ENCODE data around the gene SLC16A8. TPM values are rescaled to one million over a fixed set of nuclear protein-coding genes. Genes with fewer than 3 reads are reported as not detected.
A peak's percentile ranks its signal among the peaks of the same experiment; 100 is the strongest.

Gene SLC16A8, protein sequence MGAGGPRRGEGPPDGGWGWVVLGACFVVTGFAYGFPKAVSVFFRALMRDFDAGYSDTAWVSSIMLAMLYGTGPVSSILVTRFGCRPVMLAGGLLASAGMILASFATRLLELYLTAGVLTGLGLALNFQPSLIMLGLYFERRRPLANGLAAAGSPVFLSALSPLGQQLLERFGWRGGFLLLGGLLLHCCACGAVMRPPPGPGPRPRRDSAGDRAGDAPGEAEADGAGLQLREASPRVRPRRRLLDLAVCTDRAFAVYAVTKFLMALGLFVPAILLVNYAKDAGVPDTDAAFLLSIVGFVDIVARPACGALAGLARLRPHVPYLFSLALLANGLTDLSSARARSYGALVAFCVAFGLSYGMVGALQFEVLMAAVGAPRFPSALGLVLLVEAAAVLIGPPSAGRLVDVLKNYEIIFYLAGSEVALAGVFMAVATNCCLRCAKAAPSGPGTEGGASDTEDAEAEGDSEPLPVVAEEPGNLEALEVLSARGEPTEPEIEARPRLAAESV
- total RNA-seq (under 1 TPM; 0.38 to 0.45 TPM), polyA plus RNA-seq (ENCODE audit: insufficient read length in 6 of 6) (1 to 10 TPM in 5 of 6 donors, under 1 TPM in 1; 0.94 to 2.1 (median 1.5) TPM)
- long read RNA-seq, donor 1 = 0 reads
- long read RNA-seq, donor 2 = 0 reads
- long read RNA-seq, donor 3 = 0 reads
- long read RNA-seq, donor 4, partial matches to known transcripts = 1 of 1 reads
- long read RNA-seq, donor 4, other reads (novel, unspliced or antisense) = 0 of 1 reads
- long read RNA-seq, donor 5 = 0 reads
- long read RNA-seq, donor 6 = 0 reads
- long read RNA-seq, donor 7, partial matches to known transcripts = 0 of 1 reads
- long read RNA-seq, donor 7, other reads (novel, unspliced or antisense) = 0 of 1 reads
- long read RNA-seq, donor 8 = 0 reads
- long read RNA-seq, donor 9 = 0 reads
- long read RNA-seq, donor 10, partial matches to known transcripts = 1 of 1 reads
- long read RNA-seq, donor 10, other reads (novel, unspliced or antisense) = 0 of 1 reads
- long read RNA-seq, donor 11 = 0 reads
- long read RNA-seq, donor 12 = 0 reads

DNA sequence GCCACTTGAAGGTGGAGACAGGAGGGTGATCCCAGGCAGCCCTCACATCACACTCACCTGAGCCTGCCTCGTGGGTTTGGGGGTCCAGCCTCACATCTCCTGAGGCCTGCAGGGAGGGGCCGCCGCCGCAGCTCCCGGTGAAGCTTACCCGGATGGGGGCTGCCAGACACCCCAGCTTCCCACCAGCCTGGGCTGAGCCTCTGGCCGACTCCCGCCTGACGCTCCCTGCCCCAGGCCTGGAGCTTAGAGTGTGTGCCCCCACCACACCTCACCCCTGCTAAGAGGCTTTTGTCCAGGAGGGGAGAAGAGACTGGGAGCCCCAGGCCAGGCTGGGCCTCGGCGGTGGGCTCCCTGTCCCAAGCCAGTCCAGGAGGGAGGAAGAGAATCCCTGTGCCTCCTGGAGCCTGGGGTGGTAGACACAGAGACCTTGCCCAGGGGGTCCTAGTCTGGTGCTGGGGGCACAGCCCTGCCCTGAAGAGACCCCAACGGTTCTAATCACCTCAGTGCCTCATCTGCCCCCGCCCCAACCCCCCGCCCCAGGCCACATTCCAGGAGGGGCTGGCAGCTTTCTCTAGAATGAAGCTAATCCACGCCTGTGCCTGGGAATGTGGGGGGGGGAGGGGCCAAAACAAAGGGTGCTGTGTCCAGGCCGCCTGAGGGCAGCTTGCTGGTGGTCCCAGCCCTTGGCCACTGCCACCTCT is at the start of gene SLC16A8:
SLC16A8 (minus strand) TSS at position 254 of the 701 bp plus-strand sequence. CDS start 1,311 bp downstream, outside the sequence.
- TF ChIP-seq, protein P1, sequence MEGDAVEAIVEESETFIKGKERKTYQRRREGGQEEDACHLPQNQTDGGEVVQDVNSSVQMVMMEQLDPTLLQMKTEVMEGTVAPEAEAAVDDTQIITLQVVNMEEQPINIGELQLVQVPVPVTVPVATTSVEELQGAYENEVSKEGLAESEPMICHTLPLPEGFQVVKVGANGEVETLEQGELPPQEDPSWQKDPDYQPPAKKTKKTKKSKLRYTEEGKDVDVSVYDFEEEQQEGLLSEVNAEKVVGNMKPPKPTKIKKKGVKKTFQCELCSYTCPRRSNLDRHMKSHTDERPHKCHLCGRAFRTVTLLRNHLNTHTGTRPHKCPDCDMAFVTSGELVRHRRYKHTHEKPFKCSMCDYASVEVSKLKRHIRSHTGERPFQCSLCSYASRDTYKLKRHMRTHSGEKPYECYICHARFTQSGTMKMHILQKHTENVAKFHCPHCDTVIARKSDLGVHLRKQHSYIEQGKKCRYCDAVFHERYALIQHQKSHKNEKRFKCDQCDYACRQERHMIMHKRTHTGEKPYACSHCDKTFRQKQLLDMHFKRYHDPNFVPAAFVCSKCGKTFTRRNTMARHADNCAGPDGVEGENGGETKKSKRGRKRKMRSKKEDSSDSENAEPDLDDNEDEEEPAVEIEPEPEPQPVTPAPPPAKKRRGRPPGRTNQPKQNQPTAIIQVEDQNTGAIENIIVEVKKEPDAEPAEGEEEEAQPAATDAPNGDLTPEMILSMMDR (IDR thresholded peaks at IDR 0.05) = no peak
- DNase-seq (peak in 1 of 4 donors; percentile 61), ATAC-seq (no peak)
- no peaks in the 10 kb centered on the region for H3K9me3 ChIP-seq
- H3K27me3 ChIP-seq = peaks cover 28 to 58% of the 10 kb centered on the region in 2 donors
- H3K27ac ChIP-seq = no peak within 1 kb of the TSS
- H3K4me3 ChIP-seq = no peak within 1 kb of the TSS
- no peaks in the 10 kb centered on the region for H3K36me3 ChIP-seq
- intact Hi-C loops (cut with DNase I) = no loop called here
- H3K4me1 ChIP-seq = peaks cover 15 to 32% of the 10 kb centered on the region in 2 donors

DNA sequence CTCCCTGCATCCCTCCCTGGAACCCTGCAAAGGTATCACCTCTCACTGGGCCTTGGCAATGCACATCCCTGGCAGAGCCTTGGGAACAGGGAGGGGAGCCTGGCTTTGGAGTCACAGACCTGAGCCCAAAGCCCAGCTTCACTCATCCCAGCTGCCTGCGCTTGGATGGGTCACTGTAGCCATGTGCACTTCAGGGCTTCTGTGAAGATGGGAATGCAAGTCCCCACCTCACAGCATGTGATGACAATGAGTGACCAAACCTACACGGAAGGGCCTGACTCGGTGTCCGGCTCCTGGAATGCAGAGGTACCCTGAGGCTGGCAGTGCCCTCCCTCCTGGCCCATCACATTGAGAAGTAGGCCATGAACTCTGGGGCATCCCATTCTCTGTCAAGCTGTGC is 49.3 kb upstream of the SLC16A8 start:
- no peaks in the 10 kb centered on the region for H3K4me1 ChIP-seq
- H3K36me3 ChIP-seq = peaks cover 0 to 51% of the 10 kb centered on the region in 2 donors
- H3K27me3 ChIP-seq = no peaks in the 10 kb centered on the region
- no peak overlapping the region for H3K4me3 ChIP-seq
- TF ChIP-seq, protein P1 (IDR thresholded peaks at IDR 0.05) = no peak
- intact Hi-C loops (cut with DNase I) = no loop called here
- no peak overlapping the region for H3K27ac ChIP-seq
- H3K9me3 ChIP-seq = no peaks in the 10 kb centered on the region
- DNase-seq (no peak), ATAC-seq (no peak)

DNA sequence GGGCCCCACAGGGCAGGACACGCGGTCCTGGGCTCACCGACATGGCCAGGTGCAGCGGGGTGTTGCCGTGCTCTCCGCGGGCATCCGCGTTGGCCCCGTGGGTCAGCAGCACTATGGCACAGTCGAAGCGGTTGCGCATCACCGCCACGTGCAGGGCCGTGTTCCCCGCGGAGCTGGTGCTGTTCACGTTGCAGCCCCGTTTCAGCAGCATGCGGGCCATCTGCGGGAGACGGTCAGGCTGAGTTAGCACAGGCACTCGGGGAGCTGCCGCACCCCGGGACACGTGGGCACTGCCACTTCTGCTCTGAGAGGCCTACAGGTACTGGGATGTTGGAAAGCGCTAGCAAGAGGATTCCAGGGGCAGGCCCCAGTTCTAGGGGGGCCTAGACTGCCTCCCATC is 48.8 kb upstream of the SLC16A8 start:
- Histone ChIP-seq H3K36me3 (peaks cover 0 to 48% of the 10 kb centered on the region in 2 donors), H3K4me1 (no peaks in the 10 kb centered on the region), H3K27ac (no peak overlapping the region), H3K27me3 (no peaks in the 10 kb centered on the region), H3K4me3 (no peak overlapping the region), H3K9me3 (no peaks in the 10 kb centered on the region)
- no peak for ATAC-seq
- intact Hi-C loops (cut with DNase I) = no loop called here
- TF ChIP-seq, protein P1 (IDR thresholded peaks at IDR 0.05) = no peak
- DNase-seq = no peak

DNA sequence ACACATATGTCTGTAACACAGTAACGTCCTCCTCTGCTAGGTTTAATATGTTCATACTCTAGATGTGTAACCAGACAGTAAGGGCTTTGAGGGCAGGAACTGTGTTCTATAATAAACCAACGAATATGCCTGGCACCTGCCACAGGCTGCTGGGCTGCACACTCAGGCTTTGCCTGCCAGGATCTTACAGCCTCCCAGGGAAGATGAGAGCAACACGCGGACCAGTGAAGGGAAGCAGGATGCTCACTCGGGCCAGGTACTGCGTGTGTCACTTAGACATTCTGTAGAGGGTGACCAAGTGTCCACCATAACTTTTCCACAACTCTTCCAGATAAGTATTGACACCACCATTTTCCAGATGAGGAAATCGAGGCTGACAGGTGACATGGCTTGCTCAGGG is 48.2 kb upstream of the SLC16A8 start:
- Histone ChIP-seq H3K4me3 (no peak overlapping the region), H3K4me1 (no peaks in the 10 kb centered on the region), H3K27ac (no peak overlapping the region), H3K27me3 (no peaks in the 10 kb centered on the region), H3K36me3 (peaks cover 0 to 49% of the 10 kb centered on the region in 2 donors), H3K9me3 (no peaks in the 10 kb centered on the region)
- TF ChIP-seq, protein P1 (IDR thresholded peaks at IDR 0.05) = no peak
- DNase-seq = no peak
- no peak for ATAC-seq
- intact Hi-C loops (cut with DNase I) = no loop called here

Data from left lung (tissue), 14 donors.